ENCODE data around the gene OS9.
"Not testable (repeated sequence)": the region's sequence is repeated elsewhere in the genome, so short reads cannot be mapped to it uniquely, and the experiment has no call there.

Gene OS9

GRCh38 chr12:57720606-57721595, 27.0 kb downstream of the OS9 start:
- in situ Hi-C loops (cut with HindIII; ENCODE audit: low pct_ligation_motif_present, low pct_unique_long_range_greater_than_20kb, low sequenced_read_pairs): no loop called here
- DNase-seq: no peak

DNA sequence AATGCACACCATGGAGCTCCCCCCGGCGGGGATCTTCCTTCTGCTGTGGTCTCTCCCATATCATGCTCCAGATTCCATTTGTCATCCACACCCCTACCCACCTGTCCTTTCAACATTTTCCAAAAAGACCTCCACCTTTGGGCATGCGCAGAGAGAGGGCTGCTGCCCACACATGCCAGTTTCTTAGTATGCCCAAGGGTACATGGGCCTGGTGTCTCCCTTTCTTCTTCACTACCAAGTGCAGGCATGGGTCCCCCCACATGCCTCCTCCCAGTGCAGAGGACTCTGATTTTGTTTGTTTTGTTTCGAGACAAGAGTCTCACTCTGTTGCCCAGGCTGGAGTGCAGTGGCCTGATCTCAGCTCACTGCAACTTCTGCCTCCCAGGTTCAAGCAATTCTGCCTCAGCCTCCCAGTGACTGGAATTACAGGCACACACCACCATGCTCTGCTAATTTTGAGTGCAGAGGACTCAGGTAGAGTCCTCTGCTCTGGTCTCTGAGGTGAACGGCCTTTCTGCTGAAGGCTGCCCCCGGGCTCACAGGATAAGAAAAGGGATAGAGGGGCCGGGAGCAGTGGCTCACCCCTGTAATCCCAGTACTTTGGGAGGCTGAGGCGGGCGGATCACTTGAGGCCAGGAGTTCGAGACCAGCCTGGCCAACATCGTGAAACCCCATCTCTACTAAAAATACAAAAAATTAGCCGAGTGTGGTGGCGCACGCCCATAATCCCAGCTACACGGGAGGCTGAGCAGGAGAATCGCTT, 28.1 kb downstream of the OS9 start:
- DNase-seq; in situ Hi-C loops (cut with HindIII; ENCODE audit: low pct_ligation_motif_present, low pct_unique_long_range_greater_than_20kb, low sequenced_read_pairs): not testable (repeated sequence)

DNA sequence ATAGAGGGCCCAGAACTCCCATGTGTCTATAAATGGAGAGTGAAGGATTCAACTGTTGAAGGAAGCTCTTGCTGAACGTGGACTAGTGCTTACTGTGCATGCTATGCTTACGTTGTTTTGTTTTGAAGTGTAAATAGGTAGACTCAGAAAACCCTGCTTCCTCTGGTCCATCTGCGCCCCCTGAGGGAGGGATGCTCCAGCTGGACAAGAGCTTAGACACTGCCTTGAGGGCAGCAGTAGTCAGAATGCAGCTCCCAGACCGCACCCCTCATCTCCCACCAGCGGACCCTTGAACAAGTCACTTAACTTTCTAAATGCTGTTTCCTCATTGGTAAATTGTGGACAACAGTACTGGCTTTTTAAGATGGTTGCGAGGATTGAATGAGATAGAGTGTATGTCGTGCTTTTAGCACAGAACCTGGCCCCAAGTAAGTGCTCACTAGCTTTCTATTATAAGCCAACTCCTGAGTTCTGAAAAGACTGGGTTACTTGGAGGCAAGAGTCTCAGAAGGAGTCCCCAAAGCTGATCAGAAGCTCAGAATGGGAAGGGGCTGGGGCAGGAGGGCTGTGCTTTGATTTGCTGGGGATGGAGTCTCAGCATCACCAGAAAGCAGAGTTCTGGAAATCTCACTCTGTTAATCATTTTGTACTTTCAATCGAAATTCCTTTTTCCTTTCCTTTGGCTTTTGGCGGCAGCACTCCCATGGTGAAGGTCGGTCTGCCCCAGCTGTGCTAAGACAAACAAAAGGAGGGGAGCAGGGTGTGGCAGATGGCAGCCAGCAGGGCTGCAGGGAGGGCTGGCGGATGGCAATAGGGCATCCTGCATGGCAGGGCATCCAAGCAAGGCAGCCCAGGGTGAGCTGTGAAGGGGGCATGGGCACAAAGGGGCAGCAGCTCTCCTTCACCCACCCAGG, 29.0 kb downstream of the OS9 start:
- in situ Hi-C loops (cut with HindIII; ENCODE audit: low pct_ligation_motif_present, low pct_unique_long_range_greater_than_20kb, low sequenced_read_pairs): no loop called here
- no peak for DNase-seq

DNA sequence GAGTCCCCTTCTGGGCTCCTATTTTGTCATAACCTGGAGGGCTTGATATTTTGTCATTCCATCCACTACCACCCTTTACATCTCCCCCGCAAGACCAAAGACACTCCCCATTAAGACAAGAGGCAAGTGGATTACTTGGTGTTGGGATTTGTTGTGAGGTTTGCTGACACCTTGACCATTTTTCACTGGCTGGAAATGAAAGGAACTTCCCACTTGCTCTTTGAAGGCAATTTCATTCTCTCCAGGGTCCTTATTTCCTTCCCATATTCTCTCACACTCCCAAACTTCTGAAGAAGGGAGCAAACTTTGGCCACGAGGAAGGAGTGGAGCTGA, 29.7 kb downstream of the OS9 start:
- no peak for DNase-seq
- in situ Hi-C loops (cut with HindIII; ENCODE audit: low pct_ligation_motif_present, low pct_unique_long_range_greater_than_20kb, low sequenced_read_pairs): no loop called here

- DNase-seq: no peak
Observed at GRCh38 chr12:57724003-57724935, 30.3 kb downstream of the OS9 start.

DNA sequence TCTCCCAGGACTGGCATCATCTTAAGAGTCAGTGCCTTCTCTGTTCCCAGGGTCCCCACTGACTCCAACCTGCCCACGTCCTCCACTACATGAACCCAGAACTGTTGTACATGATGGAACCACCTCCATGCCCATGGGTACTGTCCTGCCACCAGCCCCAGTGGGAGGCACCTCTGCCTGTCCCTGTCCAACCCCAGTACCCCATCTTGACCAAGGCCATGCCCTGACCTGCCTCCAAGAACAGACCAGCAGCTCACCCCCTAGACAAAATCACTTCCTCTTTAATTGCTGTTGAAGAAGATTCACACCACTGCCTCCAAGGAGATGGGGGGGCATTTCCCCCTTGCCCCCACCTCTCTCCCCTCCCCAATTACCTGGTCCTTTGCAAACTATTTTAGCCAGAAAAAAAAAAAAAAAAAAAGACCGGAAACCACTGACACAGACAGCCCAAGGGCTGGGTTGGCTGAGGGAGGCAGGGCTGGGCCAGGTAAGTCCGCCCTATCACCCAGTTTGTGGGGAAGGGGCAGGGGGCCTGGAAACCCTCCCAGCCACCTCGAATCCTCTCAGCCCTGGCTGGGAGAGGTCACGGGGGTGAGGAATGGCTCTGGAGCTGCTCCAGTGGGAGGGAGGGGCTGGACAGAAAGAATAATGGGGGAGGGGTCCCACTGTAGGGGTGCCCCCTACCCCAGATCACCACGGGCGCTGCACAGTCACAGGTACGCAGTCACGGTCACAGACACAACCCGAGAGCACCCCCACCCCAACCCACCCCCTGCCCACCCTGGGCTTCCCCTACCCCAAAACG, 31.2 kb downstream of the OS9 start:
- in situ Hi-C loops (cut with HindIII; ENCODE audit: low pct_ligation_motif_present, low pct_unique_long_range_greater_than_20kb, low sequenced_read_pairs): no loop called here
- DNase-seq: no peak

More at GRCh38 chr12:57724003-57724935, 30.3 kb downstream of the OS9 start:
- in situ Hi-C loops (cut with HindIII; ENCODE audit: low pct_ligation_motif_present, low pct_unique_long_range_greater_than_20kb, low sequenced_read_pairs): no loop called here

DNA sequence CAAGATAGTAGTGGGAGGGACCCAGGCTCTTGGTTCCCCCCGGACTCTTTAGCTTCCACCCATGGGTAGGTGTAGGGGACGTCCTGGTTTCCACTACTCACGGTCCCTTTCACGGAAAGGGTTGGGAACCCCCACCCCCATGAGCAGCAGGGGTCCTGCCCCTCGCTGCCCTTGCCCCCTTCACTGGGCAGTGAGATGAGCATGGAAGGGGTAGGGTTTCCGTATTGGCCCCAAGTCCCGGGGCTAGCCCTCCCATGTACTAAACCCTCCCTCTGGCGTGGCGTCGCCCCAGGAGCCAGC, 31.9 kb downstream of the OS9 start:
- DNase-seq: no peak
- in situ Hi-C loops (cut with HindIII; ENCODE audit: low pct_ligation_motif_present, low pct_unique_long_range_greater_than_20kb, low sequenced_read_pairs): no loop called here

DNA sequence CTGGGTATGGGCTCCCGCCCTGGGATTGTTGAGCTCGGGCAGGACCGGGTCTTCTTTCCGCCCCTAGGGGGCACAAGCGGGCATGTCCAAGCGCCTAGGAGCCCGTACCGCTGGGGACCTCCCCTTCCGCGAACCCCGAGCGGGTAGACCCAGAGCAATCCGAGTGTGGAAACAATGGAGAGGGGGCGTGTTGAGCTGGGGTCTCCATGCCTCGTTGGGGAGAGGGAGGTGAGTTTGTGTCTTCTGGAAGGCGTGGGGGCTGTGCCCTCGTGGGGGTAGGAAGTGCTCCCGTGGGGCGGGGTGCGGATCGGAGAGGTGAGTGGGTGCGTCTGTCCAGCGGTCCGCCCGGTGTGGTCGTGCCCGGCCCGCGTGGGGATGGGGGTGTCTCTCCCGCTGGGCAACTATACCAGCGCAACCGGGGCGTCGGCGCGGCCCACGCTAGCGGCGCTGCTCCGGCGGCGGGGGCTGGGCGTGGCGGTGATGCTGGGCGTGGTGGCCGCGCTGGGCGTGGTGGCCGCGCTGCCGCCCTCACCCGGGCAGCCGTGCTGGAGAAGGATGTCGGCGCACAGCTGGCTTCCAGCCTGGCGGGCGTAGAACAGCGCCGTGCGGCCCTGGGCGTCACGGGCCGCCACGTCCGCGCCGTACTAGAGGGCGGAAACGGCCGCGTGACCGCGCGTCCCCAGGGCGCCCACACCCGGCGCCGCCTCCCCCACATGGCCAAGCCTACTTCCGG, 32.4 kb downstream of the OS9 start:
- in situ Hi-C loops (cut with HindIII; ENCODE audit: low pct_ligation_motif_present, low pct_unique_long_range_greater_than_20kb, low sequenced_read_pairs): no loop called here
- DNase-seq: peak; percentile 96

GRCh38 chr12:57726884-57727757, 33.2 kb downstream of the OS9 start:
- DNase-seq: peak; percentile 52

DNA sequence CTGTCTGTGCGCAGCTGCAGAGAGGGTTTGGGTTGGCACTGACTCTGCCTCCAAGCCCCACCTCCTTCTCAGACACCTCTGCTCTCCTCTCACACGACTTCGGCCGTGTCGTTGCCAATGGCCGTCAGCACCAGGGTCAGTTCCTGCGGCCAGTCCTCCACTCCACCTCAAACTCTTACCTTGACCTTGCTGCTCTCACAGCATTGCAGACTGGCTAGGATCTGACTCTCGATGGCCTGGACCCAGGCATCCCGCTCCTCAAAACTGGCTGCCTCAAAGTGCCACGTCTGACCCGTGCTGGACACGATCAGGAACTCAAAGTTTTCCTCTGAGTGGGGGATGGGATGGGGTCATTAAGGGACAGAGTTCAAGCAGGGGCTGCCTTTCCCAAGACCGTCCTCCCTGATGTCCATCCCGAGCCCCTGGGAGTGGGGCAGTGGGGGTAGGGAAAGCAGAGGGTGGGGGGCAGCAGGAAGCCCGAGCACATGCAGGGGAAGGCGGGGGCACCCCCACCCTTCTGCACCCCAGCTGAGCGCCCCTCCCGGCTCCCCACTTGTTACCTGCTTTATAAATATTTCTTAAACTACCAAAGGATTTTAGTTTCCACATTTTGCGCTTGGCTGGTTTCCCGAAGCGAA, 33.9 kb downstream of the OS9 start:
- peak; percentile 39 for DNase-seq
- in situ Hi-C loops (cut with HindIII; ENCODE audit: low pct_ligation_motif_present, low pct_unique_long_range_greater_than_20kb, low sequenced_read_pairs): no loop called here

More at GRCh38 chr12:57726884-57727757, 33.2 kb downstream of the OS9 start:
- in situ Hi-C loops (cut with HindIII; ENCODE audit: low pct_ligation_motif_present, low pct_unique_long_range_greater_than_20kb, low sequenced_read_pairs): no loop called here

DNA sequence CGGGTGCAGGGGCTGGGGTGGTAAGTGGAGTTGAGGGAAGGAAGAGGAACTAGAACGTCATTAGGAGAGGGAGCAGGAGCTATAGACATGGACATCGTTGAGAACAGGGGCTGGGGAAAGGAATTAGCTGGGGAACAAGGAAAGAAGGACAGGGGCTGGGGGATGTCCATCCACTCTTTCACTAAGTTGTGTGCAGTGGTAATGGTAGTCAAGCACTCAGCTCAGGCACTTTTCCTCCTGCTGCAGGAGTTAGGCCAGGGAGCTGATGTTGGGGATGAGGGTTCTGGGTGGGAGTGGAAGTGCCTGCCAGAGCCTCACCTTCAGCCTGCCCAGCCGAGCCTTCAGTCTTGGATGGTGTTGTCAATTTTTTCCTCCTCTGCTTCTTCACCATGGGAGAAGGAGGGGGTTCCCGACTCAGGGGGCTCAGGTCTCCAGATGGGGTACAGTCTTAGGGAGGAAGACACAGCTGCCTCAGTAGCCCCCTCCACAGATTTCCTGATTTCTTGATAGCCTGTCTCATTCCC, 35.5 kb downstream of the OS9 start:
- in situ Hi-C loops (cut with HindIII; ENCODE audit: low pct_ligation_motif_present, low pct_unique_long_range_greater_than_20kb, low sequenced_read_pairs): no loop called here
- no peak for DNase-seq

DNA sequence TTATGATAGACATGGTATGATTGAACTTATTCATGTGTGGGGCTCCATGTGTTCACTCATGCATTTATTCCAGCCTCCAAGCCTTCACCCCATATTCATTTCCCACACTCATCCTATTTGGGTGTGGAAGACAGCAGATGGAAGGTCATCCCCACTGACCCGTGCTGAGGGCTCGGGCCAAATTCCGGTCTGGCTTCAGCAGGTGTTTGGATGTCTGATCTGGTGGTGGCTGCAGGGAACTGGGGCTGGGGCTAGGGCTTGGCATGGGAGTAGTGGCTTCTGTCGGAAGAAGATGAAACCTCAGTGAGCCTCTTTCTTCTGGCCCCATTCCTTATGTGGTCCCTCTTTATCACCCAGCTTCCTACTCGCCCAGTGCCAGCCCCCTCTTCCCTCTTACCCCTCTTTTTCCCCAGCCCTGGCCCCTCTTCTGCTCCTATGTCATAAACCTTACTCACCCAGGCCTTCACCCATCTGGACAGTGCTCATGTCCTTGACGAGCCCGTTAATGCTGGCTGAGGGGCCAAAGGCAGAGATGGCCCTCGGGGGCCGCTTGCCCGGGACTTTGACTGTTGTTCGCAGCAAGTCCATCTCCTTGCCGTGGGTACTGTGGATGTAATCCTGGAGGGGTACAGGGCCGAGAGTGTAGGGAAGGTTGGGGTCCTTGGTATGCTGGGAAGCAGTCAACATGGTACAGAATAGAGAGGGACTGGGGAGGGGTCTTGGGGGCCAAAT, 36.6 kb downstream of the OS9 start:
- in situ Hi-C loops (cut with HindIII; ENCODE audit: low pct_ligation_motif_present, low pct_unique_long_range_greater_than_20kb, low sequenced_read_pairs): no loop called here
- no peak for DNase-seq

GRCh38 chr12:57731411-57732080, 37.6 kb downstream of the OS9 start:
- in situ Hi-C loops (cut with HindIII; ENCODE audit: low pct_ligation_motif_present, low pct_unique_long_range_greater_than_20kb, low sequenced_read_pairs): no loop called here
- DNase-seq: no peak

- in situ Hi-C loops (cut with HindIII; ENCODE audit: low pct_ligation_motif_present, low pct_unique_long_range_greater_than_20kb, low sequenced_read_pairs): no loop called here
- DNase-seq: no peak
Observed at GRCh38 chr12:57732270-57732669, 38.3 kb downstream of the OS9 start.

Data from ACHN (cell line).